ENCODE results near the gene EFHC2.

DNA sequence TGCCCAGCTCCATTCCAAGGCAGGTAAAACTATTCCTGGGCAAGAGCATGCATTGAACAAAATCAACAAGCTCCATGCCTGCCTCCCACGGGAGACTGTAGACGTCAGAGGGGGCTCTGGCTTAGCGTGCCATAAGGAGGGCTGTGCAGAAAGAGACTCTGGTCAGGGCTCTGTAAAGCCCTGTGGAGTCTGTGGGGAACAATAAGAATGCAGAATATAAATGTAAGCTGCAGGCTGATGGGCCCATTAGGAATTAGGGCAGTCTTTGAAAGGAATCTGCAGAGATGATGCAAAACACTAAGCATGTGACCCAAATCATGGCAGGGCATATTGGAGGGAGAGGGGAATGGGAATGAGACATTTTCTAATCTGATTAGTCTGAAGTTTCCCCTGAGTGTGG lies 170.3 kb downstream of the EFHC2 start:
- no peak for TF ChIP-seq POLR2A (IDR thresholded peaks at IDR 0.05)
- TF ChIP-seq, protein P1, sequence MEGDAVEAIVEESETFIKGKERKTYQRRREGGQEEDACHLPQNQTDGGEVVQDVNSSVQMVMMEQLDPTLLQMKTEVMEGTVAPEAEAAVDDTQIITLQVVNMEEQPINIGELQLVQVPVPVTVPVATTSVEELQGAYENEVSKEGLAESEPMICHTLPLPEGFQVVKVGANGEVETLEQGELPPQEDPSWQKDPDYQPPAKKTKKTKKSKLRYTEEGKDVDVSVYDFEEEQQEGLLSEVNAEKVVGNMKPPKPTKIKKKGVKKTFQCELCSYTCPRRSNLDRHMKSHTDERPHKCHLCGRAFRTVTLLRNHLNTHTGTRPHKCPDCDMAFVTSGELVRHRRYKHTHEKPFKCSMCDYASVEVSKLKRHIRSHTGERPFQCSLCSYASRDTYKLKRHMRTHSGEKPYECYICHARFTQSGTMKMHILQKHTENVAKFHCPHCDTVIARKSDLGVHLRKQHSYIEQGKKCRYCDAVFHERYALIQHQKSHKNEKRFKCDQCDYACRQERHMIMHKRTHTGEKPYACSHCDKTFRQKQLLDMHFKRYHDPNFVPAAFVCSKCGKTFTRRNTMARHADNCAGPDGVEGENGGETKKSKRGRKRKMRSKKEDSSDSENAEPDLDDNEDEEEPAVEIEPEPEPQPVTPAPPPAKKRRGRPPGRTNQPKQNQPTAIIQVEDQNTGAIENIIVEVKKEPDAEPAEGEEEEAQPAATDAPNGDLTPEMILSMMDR (IDR thresholded peaks at IDR 0.05), result no peak

All from thyroid gland (tissue), 4 donors.